ENCODE measurements around the gene TUT1. TPM values are rescaled to one million over a fixed set of nuclear protein-coding genes. Genes with fewer than 3 reads are reported as not detected.

Gene TUT1
- total RNA-seq, 1 experiment from 2014 or later: 27.2 TPM

DNA sequence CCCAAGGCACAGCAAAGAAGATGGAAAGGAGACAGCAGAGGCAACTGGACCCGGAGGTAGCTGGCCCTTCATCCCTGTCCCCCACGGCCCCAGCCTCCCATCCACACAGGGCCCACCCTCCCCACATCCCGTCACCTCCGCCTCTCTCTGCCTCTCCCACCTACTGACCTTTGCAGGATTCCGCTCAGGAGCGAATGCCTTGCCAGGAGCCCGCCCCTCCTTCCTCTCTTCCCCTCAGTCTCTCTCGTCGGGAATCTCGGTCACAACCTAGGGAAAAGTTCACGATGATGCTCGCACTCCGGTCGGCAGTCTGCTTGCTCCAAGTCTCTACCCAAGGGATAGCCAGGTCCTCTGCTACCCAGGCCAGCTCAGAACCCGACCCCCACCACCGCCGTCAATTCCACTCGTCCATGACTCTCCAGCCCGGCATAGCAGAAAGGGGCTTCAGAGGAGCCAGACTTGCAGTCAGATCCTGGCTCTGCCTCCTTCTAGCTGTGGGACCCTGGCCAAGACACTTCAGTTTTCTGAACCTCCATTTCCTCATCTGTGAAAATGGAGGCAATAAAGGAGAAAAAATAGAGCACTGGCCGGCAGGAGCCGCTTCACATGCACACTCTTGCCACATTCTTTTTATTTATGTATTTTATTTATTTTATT, 54.9 kb downstream of the TUT1 start:
- H3K27me3 Mint-ChIP-seq (ENCODE audit: insufficient read depth, unreplicated experiment): no peaks in the 10 kb centered on the region
- TF ChIP-seq, protein P1, sequence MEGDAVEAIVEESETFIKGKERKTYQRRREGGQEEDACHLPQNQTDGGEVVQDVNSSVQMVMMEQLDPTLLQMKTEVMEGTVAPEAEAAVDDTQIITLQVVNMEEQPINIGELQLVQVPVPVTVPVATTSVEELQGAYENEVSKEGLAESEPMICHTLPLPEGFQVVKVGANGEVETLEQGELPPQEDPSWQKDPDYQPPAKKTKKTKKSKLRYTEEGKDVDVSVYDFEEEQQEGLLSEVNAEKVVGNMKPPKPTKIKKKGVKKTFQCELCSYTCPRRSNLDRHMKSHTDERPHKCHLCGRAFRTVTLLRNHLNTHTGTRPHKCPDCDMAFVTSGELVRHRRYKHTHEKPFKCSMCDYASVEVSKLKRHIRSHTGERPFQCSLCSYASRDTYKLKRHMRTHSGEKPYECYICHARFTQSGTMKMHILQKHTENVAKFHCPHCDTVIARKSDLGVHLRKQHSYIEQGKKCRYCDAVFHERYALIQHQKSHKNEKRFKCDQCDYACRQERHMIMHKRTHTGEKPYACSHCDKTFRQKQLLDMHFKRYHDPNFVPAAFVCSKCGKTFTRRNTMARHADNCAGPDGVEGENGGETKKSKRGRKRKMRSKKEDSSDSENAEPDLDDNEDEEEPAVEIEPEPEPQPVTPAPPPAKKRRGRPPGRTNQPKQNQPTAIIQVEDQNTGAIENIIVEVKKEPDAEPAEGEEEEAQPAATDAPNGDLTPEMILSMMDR (IDR thresholded peaks at IDR 0.05; ENCODE audit: insufficient read depth in 1 of 2, low read depth in 1 of 2, low read length in 1 of 2, severe bottlenecking in 1 of 2, unreplicated experiment in 1 of 2): no peak
- H3K36me3 Mint-ChIP-seq (ENCODE audit: insufficient read depth, unreplicated experiment): peaks cover 85% of the 10 kb centered on the region
- H3K9me3 Mint-ChIP-seq (ENCODE audit: unreplicated experiment): peaks cover 15% of the 10 kb centered on the region
- H3K27ac Mint-ChIP-seq (ENCODE audit: unreplicated experiment): no peak overlapping the region
- H3K4me3 Mint-ChIP-seq (ENCODE audit: unreplicated experiment): no peak overlapping the region
- CTCF ChIA-PET: interaction anchor here (1.1 kb wide), 1 partner anchor 24 kb away, joined by 3 read pairs; no protein-coding TSS in a partner anchor
- BruUV-seq (replicated peaks): no TSS peak
- no peaks in the 10 kb centered on the region for H3K9me3 ChIP-seq
- no peak overlapping the region for H3K4me3 ChIP-seq (ENCODE audit: low read depth, low read length)
- no peaks in the 10 kb centered on the region for H3K27me3 ChIP-seq (replicated peaks; ENCODE audit: control insufficient read depth, insufficient read depth, low read length)
- peaks cover 13% of the 10 kb centered on the region for H3K4me1 Mint-ChIP-seq (ENCODE audit: low read depth, unreplicated experiment)
- no peak for DNase-seq
- H3K36me3 ChIP-seq (ENCODE audit: control insufficient read depth, insufficient read depth, low read length): peaks cover 19% of the 10 kb centered on the region
- peaks cover 17% of the 10 kb centered on the region for H3K4me1 ChIP-seq
- intact Hi-C loops (cut with micrococcal nuclease; ENCODE audit: unreplicated experiment): no loop called here
- POLR2A ChIA-PET: no interaction called here

DNA sequence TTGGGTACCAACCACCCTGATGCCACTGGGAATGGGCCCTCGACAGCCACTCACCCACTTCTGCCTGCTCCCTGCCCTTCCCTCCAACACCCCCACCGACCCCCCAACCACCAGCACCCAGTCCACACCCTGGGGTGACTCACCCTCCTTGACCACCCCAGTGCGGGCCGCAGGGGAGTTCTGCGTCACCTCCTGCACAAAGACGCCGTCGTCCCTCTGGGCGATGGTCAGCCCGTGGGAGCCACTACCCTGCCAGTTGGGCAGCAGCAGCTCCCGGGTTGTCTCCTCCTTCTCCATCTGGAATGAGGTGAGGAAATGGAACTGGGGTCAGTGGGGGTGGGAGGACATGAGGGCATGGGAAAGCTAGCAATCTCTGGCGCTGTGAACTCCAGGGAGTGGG, 55.5 kb downstream of the TUT1 start:
- Histone ChIP-seq H3K9me3 (no peaks in the 10 kb centered on the region), H3K36me3 (ENCODE audit: control insufficient read depth, insufficient read depth, low read length) (peaks cover 20% of the 10 kb centered on the region), H3K4me3 (ENCODE audit: low read depth, low read length) (no peak overlapping the region), H3K27me3 (replicated peaks; ENCODE audit: control insufficient read depth, insufficient read depth, low read length) (no peaks in the 10 kb centered on the region), H3K4me1 (peaks cover 11% of the 10 kb centered on the region)
- peaks cover 85% of the 10 kb centered on the region for H3K36me3 Mint-ChIP-seq (ENCODE audit: insufficient read depth, unreplicated experiment)
- H3K27ac Mint-ChIP-seq (ENCODE audit: unreplicated experiment): no peak overlapping the region
- H3K4me3 Mint-ChIP-seq (ENCODE audit: unreplicated experiment): no peak overlapping the region
- intact Hi-C loops (cut with micrococcal nuclease; ENCODE audit: unreplicated experiment): no loop called here
- no peaks in the 10 kb centered on the region for H3K27me3 Mint-ChIP-seq (ENCODE audit: insufficient read depth, unreplicated experiment)
- no TSS peak for BruUV-seq (replicated peaks)
- peaks cover 15% of the 10 kb centered on the region for H3K9me3 Mint-ChIP-seq (ENCODE audit: unreplicated experiment)
- POLR2A ChIA-PET: no interaction called here
- H3K4me1 Mint-ChIP-seq (ENCODE audit: low read depth, unreplicated experiment): peaks cover 7% of the 10 kb centered on the region
- CTCF ChIA-PET: interaction anchor here (1.1 kb wide), 1 partner anchor 25 kb away, joined by 3 read pairs; no protein-coding TSS in a partner anchor
- TF ChIP-seq, protein P1 (IDR thresholded peaks at IDR 0.05; ENCODE audit: insufficient read depth in 1 of 2, low read depth in 1 of 2, low read length in 1 of 2, severe bottlenecking in 1 of 2, unreplicated experiment in 1 of 2): no peak
- DNase-seq: no peak

GRCh38 chr11:62534779-62535545, 56.4 kb downstream of the TUT1 start:
- no peaks in the 10 kb centered on the region for H3K27me3 ChIP-seq (replicated peaks; ENCODE audit: control insufficient read depth, insufficient read depth, low read length)
- H3K4me3 ChIP-seq (ENCODE audit: low read depth, low read length): no peak overlapping the region
- Mint-ChIP-seq H3K36me3 (ENCODE audit: insufficient read depth, unreplicated experiment) (peaks cover 91% of the 10 kb centered on the region), H3K4me3 (ENCODE audit: unreplicated experiment) (no peak overlapping the region), H3K27ac (ENCODE audit: unreplicated experiment) (peak overlapping the region; percentile 58), H3K4me1 (ENCODE audit: low read depth, unreplicated experiment) (peaks cover 7% of the 10 kb centered on the region), H3K9me3 (ENCODE audit: unreplicated experiment) (peaks cover 15% of the 10 kb centered on the region), H3K27me3 (ENCODE audit: insufficient read depth, unreplicated experiment) (no peaks in the 10 kb centered on the region)
- peaks cover 21% of the 10 kb centered on the region for H3K36me3 ChIP-seq (ENCODE audit: control insufficient read depth, insufficient read depth, low read length)
- TF ChIP-seq, protein P1 (IDR thresholded peaks at IDR 0.05; ENCODE audit: insufficient read depth in 1 of 2, low read depth in 1 of 2, low read length in 1 of 2, severe bottlenecking in 1 of 2, unreplicated experiment in 1 of 2): no peak
- peaks cover 6% of the 10 kb centered on the region; the same call in 1 of the 2 replicates for H3K4me1 ChIP-seq
- intact Hi-C loops (cut with micrococcal nuclease; ENCODE audit: unreplicated experiment): no loop called here
- BruUV-seq (replicated peaks): no TSS peak
- H3K9me3 ChIP-seq: no peaks in the 10 kb centered on the region
- no peak for DNase-seq
- CTCF ChIA-PET: no interaction called here
- POLR2A ChIA-PET: interaction anchor here (0.5 to 0.9 kb wide), 2 partner anchors 39 to 55 kb away, joined by 3 to 6 read pairs; partner anchors contain the start of gene EEF1G

All from Caco-2 (cell line).